ENCODE data around the gene AMH. TPM values are rescaled to one million over a fixed set of nuclear protein-coding genes. Genes with fewer than 3 reads are reported as not detected.

The AMH gene
- total and polyA plus RNA-seq, 2 of the 4 experiments (the other 2 are of a cell fraction) = 0.86 TPM; not detected in 1

- TF ChIP-seq, protein P1, sequence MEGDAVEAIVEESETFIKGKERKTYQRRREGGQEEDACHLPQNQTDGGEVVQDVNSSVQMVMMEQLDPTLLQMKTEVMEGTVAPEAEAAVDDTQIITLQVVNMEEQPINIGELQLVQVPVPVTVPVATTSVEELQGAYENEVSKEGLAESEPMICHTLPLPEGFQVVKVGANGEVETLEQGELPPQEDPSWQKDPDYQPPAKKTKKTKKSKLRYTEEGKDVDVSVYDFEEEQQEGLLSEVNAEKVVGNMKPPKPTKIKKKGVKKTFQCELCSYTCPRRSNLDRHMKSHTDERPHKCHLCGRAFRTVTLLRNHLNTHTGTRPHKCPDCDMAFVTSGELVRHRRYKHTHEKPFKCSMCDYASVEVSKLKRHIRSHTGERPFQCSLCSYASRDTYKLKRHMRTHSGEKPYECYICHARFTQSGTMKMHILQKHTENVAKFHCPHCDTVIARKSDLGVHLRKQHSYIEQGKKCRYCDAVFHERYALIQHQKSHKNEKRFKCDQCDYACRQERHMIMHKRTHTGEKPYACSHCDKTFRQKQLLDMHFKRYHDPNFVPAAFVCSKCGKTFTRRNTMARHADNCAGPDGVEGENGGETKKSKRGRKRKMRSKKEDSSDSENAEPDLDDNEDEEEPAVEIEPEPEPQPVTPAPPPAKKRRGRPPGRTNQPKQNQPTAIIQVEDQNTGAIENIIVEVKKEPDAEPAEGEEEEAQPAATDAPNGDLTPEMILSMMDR (conservative IDR thresholded peaks at IDR 0.05; ENCODE audit: low read depth, low read length) = no peak
- no peak for TF ChIP-seq RFX5 (IDR thresholded peaks at IDR 0.05; ENCODE audit: low read depth, low read length)
These were observed 22.3 kb downstream of the AMH start (continued) for GRCh38 chr19:2271234-2272103.

All from IMR-90 (cell line).